HG02763 (cell line): ENCODE data around the gene LENG8.

ENCODE experiments used
- ATAC-seq: cut with Tn5 transposase; IDR thresholded peaks from one replicate; pipeline ENCODE4 v1.9.1; 2021; ENCODE audit warnings: mild to moderate bottlenecking, moderate library complexity; ENCODE audit not compliant: unreplicated experiment

LENG8 gene

GRCh38 chr19:54422136-54422535, 26.9 kb upstream of the LENG8 start:
- no peak for ATAC-seq

DNA sequence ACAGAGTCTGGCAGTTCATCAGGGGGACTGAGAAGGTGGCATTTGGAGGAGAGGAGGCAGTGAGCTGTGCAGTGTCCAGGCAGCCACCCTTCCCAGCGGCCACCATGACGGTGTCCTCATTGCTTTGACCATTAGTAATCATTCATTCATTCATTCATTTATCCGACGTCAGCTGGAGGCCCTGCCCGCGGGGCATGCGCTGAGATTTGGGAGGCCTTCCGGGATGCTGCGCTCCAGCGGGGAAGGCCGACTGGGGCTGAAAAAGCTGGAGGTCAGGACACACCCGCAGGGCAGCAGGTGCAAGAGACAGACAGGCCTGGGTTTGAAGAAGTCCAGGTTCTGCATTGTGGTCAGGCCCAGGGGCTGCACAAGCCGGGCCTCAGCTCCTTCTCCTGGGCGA, 24.8 kb upstream of the LENG8 start:
- ATAC-seq, result no peak

GRCh38 chr19:54424660-54425381, 24.2 kb upstream of the LENG8 start:
- ATAC-seq, result no peak

DNA sequence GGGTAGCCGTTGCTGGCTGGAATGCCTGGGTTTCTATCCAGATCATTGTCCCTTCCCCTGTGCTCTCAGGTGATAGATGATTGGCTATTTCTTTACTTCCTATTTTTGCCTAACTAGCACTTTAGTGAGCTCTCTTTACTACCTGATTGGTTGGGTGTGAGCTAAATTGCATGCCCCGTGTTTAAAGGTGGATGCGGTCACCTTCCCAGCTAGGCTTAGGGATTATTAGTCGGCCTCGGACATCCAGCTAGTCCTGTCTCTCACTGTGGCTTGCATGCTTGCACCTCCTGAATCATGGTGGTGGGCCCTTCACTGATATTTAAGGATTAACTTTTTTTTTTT, 23.6 kb upstream of the LENG8 start:
- no peak for ATAC-seq

DNA sequence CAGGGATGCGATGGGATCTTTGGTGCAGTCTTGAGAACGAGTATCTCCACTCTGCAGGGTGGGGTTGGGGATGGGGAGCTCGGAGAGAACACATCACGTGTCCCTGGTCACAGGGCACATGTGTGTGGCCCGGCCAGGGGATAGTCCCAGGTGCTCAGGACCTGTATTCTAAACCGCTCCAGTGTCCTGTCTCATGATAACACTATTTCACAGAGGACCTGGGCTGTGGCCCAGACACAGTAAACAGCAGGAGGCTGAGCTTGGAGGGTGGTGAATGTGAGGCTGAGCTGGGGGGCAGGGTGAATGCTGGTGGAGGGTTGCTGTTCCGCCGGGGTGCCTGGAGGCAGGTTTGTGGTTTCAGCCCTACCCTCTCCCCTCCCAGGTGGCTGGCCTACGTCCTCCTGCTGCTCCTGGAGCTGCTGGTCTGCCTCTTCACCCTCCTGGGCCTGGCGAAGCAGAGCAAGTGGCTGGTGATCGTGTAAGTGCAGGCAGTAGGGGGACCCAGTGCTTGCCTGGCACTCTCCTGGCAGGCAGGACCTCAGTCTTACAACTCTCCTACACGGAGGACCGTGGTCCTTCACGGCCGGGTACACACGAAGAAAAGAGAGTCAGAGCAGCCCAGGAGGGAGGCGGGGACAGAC, 22.6 kb upstream of the LENG8 start:
- no peak for ATAC-seq

DNA sequence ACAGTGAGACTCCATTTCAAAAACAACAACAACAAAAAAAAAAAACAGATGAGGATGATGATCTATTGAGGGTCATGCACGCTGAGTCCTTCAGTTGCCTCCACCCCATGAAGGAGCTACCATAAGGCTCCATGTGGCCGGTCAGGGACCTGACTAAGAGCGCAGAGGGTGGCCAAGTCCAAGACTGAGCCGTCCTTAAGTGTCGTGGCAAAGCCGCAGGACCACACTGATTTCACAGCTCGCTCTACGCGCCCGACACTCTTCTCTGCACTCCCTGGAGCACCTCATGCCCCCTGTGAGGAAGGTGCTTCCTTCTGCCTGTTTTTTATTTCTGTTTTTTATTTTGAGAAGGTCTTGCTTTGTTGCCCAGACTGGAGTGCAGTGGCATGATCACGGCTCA, 21.4 kb upstream of the LENG8 start:
- ATAC-seq, result no peak

DNA sequence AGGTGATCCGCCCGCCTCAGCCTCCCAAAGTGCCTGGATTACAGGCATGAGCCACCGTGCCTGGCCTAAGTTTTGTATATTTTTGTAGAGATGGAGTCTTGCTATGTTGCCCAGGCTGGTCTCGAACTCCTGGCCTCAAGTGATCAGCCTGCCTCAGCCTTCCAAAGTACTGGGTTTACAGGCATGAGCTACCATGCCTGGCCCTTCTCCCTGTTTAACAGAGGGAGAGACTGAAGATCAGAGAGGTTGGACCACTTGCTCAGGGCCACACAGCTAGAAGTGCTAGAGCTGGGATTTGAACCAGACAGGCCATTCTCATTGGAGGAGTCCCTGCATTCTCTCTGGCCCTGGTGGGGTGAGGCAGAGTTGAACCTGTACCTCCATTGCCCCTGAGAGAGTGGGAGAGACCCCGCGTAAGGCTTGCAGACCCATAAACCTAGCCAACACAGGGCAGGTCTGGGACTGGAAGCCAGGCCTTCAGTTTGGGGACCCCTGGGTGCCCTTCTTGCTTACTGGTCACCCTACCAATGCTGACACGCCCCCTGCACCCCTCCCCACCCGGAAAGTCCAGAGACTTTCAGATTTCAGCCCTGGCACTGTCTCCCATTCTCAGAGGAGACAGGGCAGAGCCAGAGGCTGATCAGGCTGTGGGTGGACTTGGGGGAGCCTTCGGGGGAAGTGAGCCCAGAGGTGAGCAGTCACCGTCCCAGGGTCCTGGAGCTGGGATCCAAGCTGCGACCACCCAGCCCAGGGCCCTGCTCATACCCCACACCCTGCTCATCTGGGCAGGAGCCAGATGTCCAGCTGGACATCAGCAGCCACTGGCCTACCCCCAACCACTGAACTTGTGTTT, 20.4 kb upstream of the LENG8 start:
- no peak for ATAC-seq

- no peak for ATAC-seq
These were observed 19.9 kb upstream of the LENG8 start for GRCh38 chr19:54429176-54429495.

GRCh38 chr19:54429545-54430227, 19.3 kb upstream of the LENG8 start:
- no peak for ATAC-seq

DNA sequence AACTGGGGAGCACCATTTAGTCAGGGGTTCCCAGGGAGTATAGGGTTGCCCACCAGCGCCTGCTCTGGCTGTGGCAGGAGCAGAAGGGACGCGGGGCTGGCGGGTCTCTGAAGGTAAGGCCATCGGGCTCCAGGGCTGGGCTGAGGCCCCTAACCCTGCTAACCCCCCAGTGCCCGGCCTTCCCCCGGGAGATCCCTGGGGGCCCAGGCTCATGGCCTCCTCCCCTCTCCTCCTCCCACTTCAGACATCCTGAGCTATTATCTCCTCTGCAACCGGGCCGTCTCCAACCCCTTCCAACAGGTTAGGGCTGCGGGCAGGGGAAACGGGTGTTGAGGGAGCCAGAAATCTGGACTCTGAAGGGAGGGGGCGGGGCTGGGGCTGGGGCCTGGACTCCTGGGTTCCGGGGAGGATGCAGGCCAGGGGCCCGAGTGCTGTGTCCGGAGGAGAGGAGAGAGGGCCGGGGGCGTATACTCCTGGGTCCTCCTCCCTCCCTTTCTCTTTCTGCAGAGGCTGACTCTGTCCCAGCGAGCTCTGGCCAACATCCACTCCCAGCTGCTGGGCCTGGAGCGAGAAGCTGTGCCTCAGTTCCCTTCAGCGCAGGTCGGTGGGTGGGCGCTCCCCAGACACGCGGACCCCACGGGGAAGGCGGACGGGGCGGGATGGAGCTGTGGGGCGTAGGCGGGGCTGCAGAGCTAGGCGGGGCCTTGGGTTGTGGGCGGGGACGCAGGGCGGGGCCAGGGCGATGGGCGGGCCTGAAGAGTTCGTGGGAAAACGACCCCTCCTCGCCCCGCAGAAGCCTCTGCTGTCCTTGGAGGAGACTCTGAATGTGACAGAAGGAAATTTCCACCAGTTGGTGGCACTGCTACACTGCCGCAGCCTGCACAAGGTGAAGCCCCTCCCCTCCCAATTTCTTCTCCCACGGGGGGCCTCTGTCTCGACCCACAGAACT, 18.4 kb upstream of the LENG8 start:
- ATAC-seq, result no peak

GRCh38 chr19:54431255-54431838, 17.7 kb upstream of the LENG8 start:
- no peak for ATAC-seq

GRCh38 chr19:54432144-54432738, 16.8 kb upstream of the LENG8 start:
- ATAC-seq, result no peak

DNA sequence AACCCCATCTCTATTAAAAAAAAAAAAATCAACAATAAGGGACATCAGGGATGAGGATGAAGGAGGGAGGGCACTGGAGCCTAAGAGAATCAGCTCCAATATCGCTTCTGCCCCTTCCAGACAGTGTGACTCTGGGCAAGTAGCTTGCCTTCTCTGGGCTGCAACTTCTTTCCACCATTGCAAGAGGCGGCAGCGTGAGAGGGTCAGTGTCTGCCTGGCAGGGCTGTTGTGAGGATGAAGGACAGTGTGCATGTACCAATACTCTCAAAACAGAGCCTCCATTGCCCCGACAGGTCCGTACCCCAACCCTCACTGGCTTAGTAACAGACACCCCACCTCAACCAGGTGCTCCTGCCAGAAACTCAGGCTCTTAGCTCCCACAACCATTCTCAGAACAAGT, 15.3 kb upstream of the LENG8 start:
- ATAC-seq, result no peak

DNA sequence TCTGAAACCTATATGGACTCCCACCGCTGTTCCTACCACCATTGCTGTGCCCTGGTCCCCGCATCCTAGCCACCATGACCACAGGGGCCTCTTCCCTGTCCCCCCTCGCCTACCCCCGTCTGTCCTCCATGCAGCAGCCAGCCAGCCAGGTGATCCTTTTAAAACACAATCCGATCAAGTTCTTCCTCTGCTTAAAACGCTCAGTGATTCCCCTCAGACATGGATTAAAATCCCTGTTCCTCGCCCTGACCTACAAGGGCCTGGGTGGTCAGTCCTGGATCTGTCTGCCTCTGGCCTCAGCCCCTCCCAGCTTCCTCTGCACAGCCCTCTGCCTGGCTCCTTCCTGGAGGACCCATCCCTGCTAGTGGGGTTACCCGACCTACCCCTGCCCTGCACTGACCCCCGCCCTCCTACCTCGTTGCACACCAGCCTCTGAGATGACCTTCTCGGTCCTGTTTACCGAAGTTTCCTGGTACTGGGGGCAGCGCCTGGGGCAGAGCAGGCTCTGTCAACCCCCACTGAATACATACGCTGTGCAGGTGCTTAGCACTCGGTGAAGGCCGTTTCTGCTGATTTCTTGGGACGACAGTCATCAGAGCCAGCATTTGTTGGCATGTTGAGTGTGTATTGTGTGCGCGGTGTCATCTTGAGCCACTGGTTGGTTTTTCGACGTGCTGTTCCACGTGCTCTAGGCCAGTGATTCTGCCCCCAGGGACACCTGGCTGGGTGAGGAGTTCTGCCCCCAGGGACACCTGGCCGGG, 14.7 kb upstream of the LENG8 start:
- no peak for ATAC-seq

DNA sequence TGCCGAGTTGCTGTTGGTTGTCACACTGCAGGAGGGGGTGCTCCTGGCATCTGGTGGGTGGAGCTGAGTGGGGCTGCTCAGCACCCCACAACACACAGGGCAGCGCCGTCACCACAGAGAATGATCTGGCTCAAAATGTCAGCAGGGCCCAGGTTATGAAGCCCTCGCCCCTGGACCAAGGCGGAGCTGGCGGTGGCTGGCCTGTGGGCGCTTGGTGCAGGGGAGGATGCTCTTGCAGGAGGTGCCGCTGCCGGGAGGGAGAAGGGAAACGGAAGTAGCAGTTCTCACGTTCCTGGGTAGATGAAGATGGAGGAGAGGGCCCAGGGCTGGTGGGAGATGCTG, 14.2 kb upstream of the LENG8 start:
- ATAC-seq, result no peak

- no peak for ATAC-seq
These were observed 13.4 kb upstream of the LENG8 start for GRCh38 chr19:54435551-54436016.

DNA sequence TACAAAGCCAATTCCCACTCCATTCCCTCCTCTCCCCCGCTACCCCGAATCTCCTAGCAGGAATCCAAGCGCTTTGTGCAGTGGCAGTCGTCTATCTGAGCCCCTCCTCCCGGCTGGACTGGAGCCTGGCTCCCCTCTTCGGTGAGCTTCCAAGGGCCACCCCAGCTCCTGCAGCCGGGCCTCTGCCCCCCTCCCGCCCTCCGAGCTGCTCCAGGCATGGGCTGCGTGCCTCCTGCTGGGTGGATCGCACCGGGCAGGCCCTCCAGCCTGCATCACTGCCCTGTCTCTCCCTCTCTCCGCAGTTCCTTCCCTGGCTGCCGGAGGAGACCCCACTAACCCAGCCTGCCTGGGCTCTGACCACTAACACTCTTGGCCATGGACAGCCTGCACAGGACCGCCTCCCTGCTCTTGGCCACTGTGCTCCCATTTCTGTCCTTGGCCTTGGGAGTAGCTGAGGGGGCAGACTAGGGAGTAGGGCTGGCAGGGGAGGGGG, 12.9 kb upstream of the LENG8 start:
- no peak for ATAC-seq

DNA sequence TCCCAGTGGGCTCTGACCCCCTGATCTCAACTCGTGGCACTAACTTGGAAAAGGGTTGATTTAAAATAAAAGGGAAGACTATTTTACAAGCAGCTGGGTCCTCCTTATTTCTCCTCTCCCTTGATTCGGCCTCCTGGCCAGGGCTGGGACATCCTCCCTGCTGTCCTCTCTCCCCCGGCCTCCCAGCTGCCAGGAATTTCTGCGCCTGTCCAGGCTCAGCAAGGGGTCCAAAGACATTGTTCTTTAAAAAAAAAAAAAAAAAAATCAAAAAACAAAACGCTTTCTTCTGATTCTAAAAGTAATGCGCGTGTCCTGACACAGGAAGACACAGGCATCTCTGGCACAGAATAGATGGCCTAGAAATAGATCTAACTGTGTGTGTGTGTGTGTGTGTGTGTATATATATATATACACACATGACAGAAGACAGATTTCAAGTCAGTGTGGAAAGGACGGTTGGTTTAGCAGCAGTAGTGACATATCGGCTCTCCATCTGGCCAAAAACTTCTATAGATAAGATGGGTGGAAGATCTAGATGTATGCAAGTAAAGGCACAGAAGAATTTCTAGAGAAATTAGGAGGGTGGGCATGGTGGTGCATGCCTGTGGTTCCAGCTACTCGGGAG, 12.3 kb upstream of the LENG8 start:
- no peak for ATAC-seq
